IPS-11a (cell line): Measurements from ENCODE around the gene GPS2.
A peak's percentile ranks its signal among the peaks of the same experiment; 100 is the strongest.

Experiments
- H3K4me3 ChIP-seq: one replicate; pipeline ENCODE4 v1.5.1; 2013; ENCODE audit warnings: low read depth, low read length, control low read depth

GPS2 gene

GRCh38 chr17:7318121-7318860, 3.1 kb upstream of the GPS2 start:
- no peak overlapping the region for H3K4me3 ChIP-seq

GRCh38 chr17:7317161-7317803, 2.1 kb upstream of the GPS2 start:
- H3K4me3 ChIP-seq, result no peak overlapping the region

- H3K4me3 ChIP-seq, result peak overlapping the region; percentile 91
These were observed 543 bp upstream of the GPS2 start for GRCh38 chr17:7315570-7316235.

- peak overlapping the region; percentile 91 for H3K4me3 ChIP-seq
These were observed 1.1 kb downstream of the GPS2 start for GRCh38 chr17:7313890-7314718.

- no peak overlapping the region for H3K4me3 ChIP-seq
These were observed 1.9 kb downstream of the GPS2 start for GRCh38 chr17:7313088-7313889.

GRCh38 chr17:7312432-7313087, 2.6 kb downstream of the GPS2 start:
- no peak overlapping the region for H3K4me3 ChIP-seq

- H3K4me3 ChIP-seq, result no peak overlapping the region
These were observed 4.0 kb downstream of the GPS2 start for GRCh38 chr17:7311110-7311705.

GRCh38 chr17:7309628-7310027, 5.5 kb downstream of the GPS2 start:
- peak overlapping the region; percentile 97 for H3K4me3 ChIP-seq

GRCh38 chr17:7308625-7309433, 6.3 kb downstream of the GPS2 start:
- peak overlapping the region; percentile 97 for H3K4me3 ChIP-seq

- H3K4me3 ChIP-seq, result peak overlapping the region; percentile 97
These were observed 7.2 kb downstream of the GPS2 start for GRCh38 chr17:7307686-7308624.

- peak within 1 kb of the TSS; percentile 97 for H3K4me3 ChIP-seq
These were observed 8.1 kb downstream of the GPS2 start, which contains the start of gene EIF5A for GRCh38 chr17:7306911-7307685. Gene EIF5A, plus strand, starts transcription at chr17:7307628. Its CDS starts 2,008 bp downstream, at chr17:7309636.

- H3K4me3 ChIP-seq, result no peak overlapping the region
These were observed 11.0 kb downstream of the GPS2 start for GRCh38 chr17:7304179-7304578.

- no peak overlapping the region for H3K4me3 ChIP-seq
These were observed 18.8 kb downstream of the GPS2 start for GRCh38 chr17:7296189-7296861.

- H3K4me3 ChIP-seq, result peak overlapping the region; percentile 29
These were observed 19.7 kb downstream of the GPS2 start for GRCh38 chr17:7295230-7296180.

GRCh38 chr17:7294614-7295153, 20.5 kb downstream of the GPS2 start, which contains the start of gene YBX2:
Gene YBX2, minus strand, starts transcription at chr17:7294639. Its CDS starts 139 bp downstream, at chr17:7294500.
- peak within 1 kb of the TSS; percentile 29 for H3K4me3 ChIP-seq
